HepG2 (cell line): ENCODE results near the gene MAP3K7CL. TPM values are rescaled to one million over a fixed set of nuclear protein-coding genes. Genes with fewer than 3 reads are reported as not detected.

Experiments used
- ATAC-seq: fragments of 200-7000 bp; cut with Tn5 transposase; 3 replicates; pipeline ENCODE4 v1.9.1; 2020; ENCODE audit warnings: mild to moderate bottlenecking, moderate library complexity
- BruUV-seq: library from RNA; stranded (reverse); fragments of 400-500 nt; replicated peaks from 2 replicates; lab custom pipeline; 2021; lab: Mats Ljungman, UMichigan
- CTCF ChIA-PET: fragments of 300-600 bp; formaldehyde crosslinking; extraction: SDS; loops from one replicate; lab custom pipeline; 2021; ENCODE audit warnings: low total read pairs, inconsistent platforms, low intra/inter-chr PET ratio; lab: Yijun Ruan, JAX
- POLR2A ChIA-PET: fragments of 350-600 bp; sonication (Branson Sonifier 250); formaldehyde crosslinking; loops from one replicate; lab custom pipeline; 2020; ENCODE audit warnings: antibody characterized with exemption, inconsistent platforms; lab: Yijun Ruan, JAX
- DNase-seq: peaks from one replicate; pipeline ENCODE4 v3.0.0-alpha.2; 2015; ENCODE audit warnings: low spot score
- FAIRE-seq: peaks from 3 replicates; lab custom pipeline; 2011; peaks lifted over from hg19 to GRCh38; lab: Jason Lieb, UNC
- H2AFZ ChIP-seq: one replicate; pipeline ENCODE4 v1.6.1; 2011; ENCODE audit warnings: low read length, inconsistent platforms
- H3K27ac ChIP-seq: fragments of 300-600 bp; 3 replicates; pipeline ENCODE4 v1.8.0; 2011; ENCODE audit warnings: mixed run types, mild to moderate bottlenecking, mixed read lengths, low read length, inconsistent platforms; ENCODE audit not compliant: insufficient read depth; ENCODE audit errors: extremely low read length
- H3K27me3 ChIP-seq, 2 experiments: fragments of 200-600 bp in 1 of 2; 2 replicates in 1 of 2; 3 replicates in 1 of 2; pipeline versions ENCODE4 v1.6.0 to v1.8.0; 2011; ENCODE audit warnings: low read length in 2 of 2, mild to moderate bottlenecking in 2 of 2, moderate library complexity in 2 of 2, inconsistent platforms in 1 of 2; ENCODE audit not compliant: insufficient read depth in 2 of 2, control insufficient read depth in 1 of 2
- H3K36me3 ChIP-seq, 2 experiments: fragments of 200-600 bp in 1 of 2; replicated peaks in 1 of 2; 2 replicates in 1 of 2; 3 replicates in 1 of 2; pipeline versions ENCODE4 v1.5.1 to v1.8.0; 2011; ENCODE audit warnings: low read length in 2 of 2, inconsistent platforms in 1 of 2; ENCODE audit not compliant: insufficient read depth in 2 of 2, control insufficient read depth in 1 of 2
- H3K4me1 ChIP-seq: 2 replicates; pipeline ENCODE4 v1.5.1; 2012; ENCODE audit warnings: low read length, inconsistent platforms; ENCODE audit not compliant: insufficient read depth
- H3K4me2 ChIP-seq: 2 replicates; pipeline ENCODE4 v1.6.0; 2011; ENCODE audit warnings: low read depth, low read length, inconsistent platforms
- H3K4me3 ChIP-seq, 3 experiments: fragments of 200-600 bp in 1 of 3; sonication (generic), shearing (Covaris generic) in 1 of 3; replicated peaks in 1 of 3; 2 replicates each; pipeline ENCODE4 v1.5.1; 2011 to 2016; ENCODE audit warnings: low read length in 3 of 3, inconsistent platforms in 2 of 3, low read depth in 2 of 3, mild to moderate bottlenecking in 2 of 3, control low read depth in 1 of 3, mixed read lengths in 1 of 3; ENCODE audit not compliant: insufficient read depth in 1 of 3
- H3K79me2 ChIP-seq: one replicate; pipeline ENCODE4 v1.6.1; 2011; ENCODE audit warnings: low read length, inconsistent platforms; ENCODE audit not compliant: insufficient read depth
- H3K9ac ChIP-seq: 2 replicates; pipeline ENCODE4 v1.6.0; 2011; ENCODE audit warnings: mild to moderate bottlenecking, low read depth, low read length, inconsistent platforms; ENCODE audit not compliant: insufficient read depth
- H3K9me3 ChIP-seq: 2 replicates; pipeline ENCODE4 v1.5.1; 2012; ENCODE audit warnings: mild to moderate bottlenecking, low read length
- H4K20me1 ChIP-seq: 2 replicates; pipeline ENCODE4 v1.6.0; 2011; ENCODE audit warnings: inconsistent platforms, mild to moderate bottlenecking, low read length, moderate library complexity; ENCODE audit not compliant: insufficient read depth
- ARID3A ChIP-seq: IDR thresholded peaks from 2 replicates; pipeline ENCODE4 v1.6.1; 2012; ENCODE audit warnings: low read depth, low read length, improper control_type of control experiment
- ASH2L ChIP-seq: fragments of 300-600, 200-600 bp; sonication (generic); IDR thresholded peaks from 2 replicates; pipeline ENCODE4 v1.7.0; 2017; ENCODE audit warnings: low read depth, mild to moderate bottlenecking, moderate library complexity, mixed read lengths, low read length; ENCODE audit not compliant: insufficient read length
- BCL6 ChIP-seq: IDR thresholded peaks from 2 replicates; pipeline ENCODE4 v1.6.1; 2016; ENCODE audit warnings: missing genetic modification reagents, missing compliant biosample characterization
- ESRRA ChIP-seq: sonication (generic); formaldehyde crosslinking; IDR thresholded peaks from 2 replicates; pipeline ENCODE4 v1.5.1; 2020; ENCODE audit warnings: mild to moderate bottlenecking, low read depth, missing genetic modification reagents
- MAFF ChIP-seq: IDR thresholded peaks from 2 replicates; pipeline ENCODE4 v1.6.1; 2011; ENCODE audit warnings: low read depth, low read length, improper control_type of control experiment
- NCOA2 ChIP-seq: sonication (generic); formaldehyde crosslinking; IDR thresholded peaks from 2 replicates; pipeline ENCODE4 v1.8.0; 2022; ENCODE audit warnings: inconsistent platforms
- NFIC ChIP-seq: IDR thresholded peaks from 2 replicates; pipeline ENCODE4 v1.6.1; 2012; ENCODE audit warnings: mild to moderate bottlenecking, low read length, inconsistent platforms
- NR0B2 ChIP-seq: sonication (generic); formaldehyde crosslinking; IDR thresholded peaks from 2 replicates; pipeline ENCODE4 v1.4.0; 2020; ENCODE audit warnings: mild to moderate bottlenecking, missing genetic modification reagents
- RNF219 ChIP-seq: sonication (generic); formaldehyde crosslinking; IDR thresholded peaks from 2 replicates; pipeline ENCODE4 v1.5.0; 2020; ENCODE audit warnings: mild to moderate bottlenecking, missing genetic modification reagents
- SMYD3 ChIP-seq: sonication (generic); formaldehyde crosslinking; IDR thresholded peaks from 2 replicates; pipeline ENCODE4 v1.8.1; 2023; ENCODE audit warnings: mild to moderate bottlenecking, missing genetic modification reagents
- SOX13 ChIP-seq, 3 experiments: fragments of 450-650 bp in 1 of 3; sonication (generic) in 1 of 3; formaldehyde crosslinking in 1 of 3; IDR thresholded peaks in 2 of 3; conservative IDR thresholded peaks in 1 of 3; 2 replicates each; pipeline versions ENCODE4 v1.5.0 to v1.6.1; 2016 to 2020; ENCODE audit warnings: antibody characterized with exemption in 1 of 3, mild to moderate bottlenecking in 1 of 3, missing compliant biosample characterization in 1 of 3, missing genetic modification reagents in 1 of 3, moderate library complexity in 1 of 3
- SOX5 ChIP-seq: IDR thresholded peaks from 2 replicates; pipeline ENCODE4 v1.6.1; 2016; ENCODE audit warnings: borderline replicate concordance
- SYNCRIP ChIP-seq: fragments of 200-400 bp; formaldehyde crosslinking; IDR thresholded peaks from 2 replicates; pipeline ENCODE4 v1.6.1; 2018; ENCODE audit warnings: mild to moderate bottlenecking, low read depth, low read length; ENCODE audit not compliant: insufficient read depth
- TEAD3 ChIP-seq: optimal IDR thresholded peaks from 2 replicates; pipeline ENCODE3; 2016; ENCODE audit warnings: borderline replicate concordance
- TRIM24 ChIP-seq: sonication (generic); formaldehyde crosslinking; IDR thresholded peaks from 2 replicates; pipeline ENCODE4 v1.8.0; 2022; ENCODE audit warnings: mild to moderate bottlenecking, missing genetic modification reagents
- ZNF263 ChIP-seq: sonication (generic); formaldehyde crosslinking; IDR thresholded peaks from 2 replicates; pipeline ENCODE4 v1.4.0; 2020; ENCODE audit warnings: missing genetic modification reagents
- ZNF550 ChIP-seq: sonication (generic); formaldehyde crosslinking; IDR thresholded peaks from 2 replicates; pipeline ENCODE4 v1.4.0; 2020; ENCODE audit warnings: mild to moderate bottlenecking, missing genetic modification reagents, borderline replicate concordance
- ZNF710 ChIP-seq: sonication (generic); formaldehyde crosslinking; IDR thresholded peaks from 2 replicates; pipeline ENCODE4 v1.5.0; 2020; ENCODE audit warnings: mild to moderate bottlenecking, missing genetic modification reagents, borderline replicate concordance
- WGBS: methylation state at CpG from one replicate; pipeline ENCODE4 v1.1.6; 2017; ENCODE audit warnings: low lambda C conversion rate; 5-methylcytosine and 5-hydroxymethylcytosine counted together
- in situ Hi-C: cut with HindIII; loops from 2 replicates; pipeline ENCODE4 v1.10.0; 2017; ENCODE audit warnings: low pct_unique_long_range_greater_than_20kb; ENCODE audit not compliant: extremely low pct_ligation_motif_present
- intact Hi-C: fragments of 100-400 bp; cut with micrococcal nuclease; formaldehyde crosslinking; loops from one replicate; pipeline ENCODE4 v1.10.0; 2022; ENCODE audit not compliant: unreplicated experiment
- polyA plus RNA-seq, 8 experiments: library from polyadenylated mRNA; depleted of rRNA in 3 of 8; stranded (reverse) in 7 of 8; unstranded in 1 of 8; fragments of >200 nt; fragmentation: Illumina TruSeq in 4 of 8; extraction: Trizol in 4 of 8; gene quantifications; 2 replicates each; pipeline versions ENCODE4 v1.2.1 to v1.2.3, GENCODE V29; 2011 to 2016; ENCODE audit warnings: low read depth in 4 of 8, missing spikeins in 1 of 8, mixed read lengths in 1 of 8; ENCODE audit not compliant: insufficient read depth in 1 of 8
- total RNA-seq, 5 experiments: library from RNA; depleted of rRNA; stranded (reverse); fragments of >200 nt; fragmentation: Illumina TruSeq; extraction: Trizol; gene quantifications; 2 replicates each; pipeline ENCODE4 v1.2.3, GENCODE V29; 2016; ENCODE audit warnings: low read depth in 1 of 5

Gene MAP3K7CL
- total and polyA plus RNA-seq, 2 of the 13 experiments (the other 11 are each of a cell fraction or from before 2014, with no cell fraction given): 0.04 to 0.15 TPM

GRCh38 chr21:29194342-29194741, 63.9 kb downstream of the MAP3K7CL start (continued):
- TF ChIP-seq NFIC: 0 out of 2 replicates have a peak, but pooled peaks have one; percentile 26
- TF ChIP-seq BCL6: peak; percentile 51; the same call in 1 of the 2 replicates
- no peak for TF ChIP-seq ZNF263
- no peak for TF ChIP-seq SOX13 (IDR thresholded peaks at IDR 0.05)
- TF ChIP-seq SOX13 (CRISPR knock-in tag; conservative IDR thresholded peaks at IDR 0.05 in 1 of 2, IDR thresholded peaks at IDR 0.05 in 1 of 2): peak in 1 of 2 experiments; percentile 87; a peak in 2 of 4 replicates
- TF ChIP-seq SMYD3 (CRISPR knock-in tag): no peak
- no peak for TF ChIP-seq TRIM24
- TF ChIP-seq NCOA2: no peak
- peak; percentile 22; the same call in 1 of the 2 replicates for TF ChIP-seq MAFF
- no peak for TF ChIP-seq ZNF710 (CRISPR knock-in tag)
- peak; percentile 10 for TF ChIP-seq TEAD3 (CRISPR knock-in tag)
- peak; percentile 51; the same call in 1 of the 2 replicates for TF ChIP-seq SOX5
- no peak for TF ChIP-seq ASH2L

GRCh38 chr21:29194847-29195246, 64.4 kb downstream of the MAP3K7CL start:
- Histone ChIP-seq H3K27me3 (no peaks in the 10 kb centered on the region; a peak in 1 of 5 replicates), H3K79me2 (no peaks in the 10 kb centered on the region), H3K9me3 (no peaks in the 10 kb centered on the region), H3K4me1 (peaks cover 47% of the 10 kb centered on the region), H2AFZ (no peak overlapping the region), H3K27ac (peak overlapping the region; percentile 23), H3K36me3 (no peaks in the 10 kb centered on the region), H3K4me3 (peak overlapping the region; percentile 2 to 42 (median 13); a peak in 4 of 6 replicates), H3K9ac (no peak overlapping the region), H3K4me2 (peak overlapping the region; percentile 68), H4K20me1 (no peaks in the 10 kb centered on the region)
- in situ Hi-C loops (no loop called here), intact Hi-C loops (loop anchor here (10.0 kb wide), 1 partner anchor 100 kb away; the partner anchor contains the start of gene BACH1)
- ChIA-PET POLR2A (interaction anchor here (0.9 to 1.5 kb wide), 2 partner anchors 10 to 13 kb away, joined by 3 read pairs; no protein-coding TSS in a partner anchor), CTCF (no interaction called here)
- WGBS: 3% methylated on average over 3 of the region's 3 CpGs
- ATAC-seq (peak; percentile 63), FAIRE-seq (no peak), DNase-seq (peak; percentile 25)
- BruUV-seq: no TSS peak
- TF ChIP-seq ESRRA (CRISPR knock-in tag): no peak
- no peak for TF ChIP-seq RNF219
- no peak for TF ChIP-seq NR0B2
- TF ChIP-seq ZNF550 (CRISPR knock-in tag): no peak
- TF ChIP-seq SYNCRIP: no peak
- TF ChIP-seq ARID3A: no peak
